GM18907 (cell line): ENCODE data around the gene DYDC1.
"Not testable (repeated sequence)": the region's sequence is repeated elsewhere in the genome, so short reads cannot be mapped to it uniquely, and the experiment has no call there.

Source experiments
- ATAC-seq: cut with Tn5 transposase; IDR thresholded peaks from one replicate; pipeline ENCODE4 v1.9.1; 2021; ENCODE audit warnings: mild to moderate bottlenecking, moderate library complexity; ENCODE audit not compliant: unreplicated experiment

DYDC1 gene

DNA sequence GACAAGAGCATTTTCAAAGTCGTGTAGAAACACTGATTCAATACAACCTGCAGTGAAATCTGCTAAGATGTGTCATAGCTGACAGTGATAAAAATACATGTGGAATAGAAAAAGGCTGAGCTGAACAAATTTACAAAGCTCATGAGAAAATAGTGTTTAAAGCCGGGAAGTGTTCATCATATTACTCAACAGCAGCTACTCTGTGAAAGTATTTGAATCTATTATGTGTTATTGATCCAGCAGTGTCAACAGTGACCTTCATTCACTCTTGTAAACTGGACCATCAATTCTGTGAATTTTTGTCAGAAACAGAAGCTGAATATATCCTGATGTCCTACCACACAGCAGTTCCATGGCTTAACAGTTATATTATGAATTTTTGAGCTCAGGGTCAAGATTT lies 11.6 kb downstream of the DYDC1 start:
- ATAC-seq, result no peak

DNA sequence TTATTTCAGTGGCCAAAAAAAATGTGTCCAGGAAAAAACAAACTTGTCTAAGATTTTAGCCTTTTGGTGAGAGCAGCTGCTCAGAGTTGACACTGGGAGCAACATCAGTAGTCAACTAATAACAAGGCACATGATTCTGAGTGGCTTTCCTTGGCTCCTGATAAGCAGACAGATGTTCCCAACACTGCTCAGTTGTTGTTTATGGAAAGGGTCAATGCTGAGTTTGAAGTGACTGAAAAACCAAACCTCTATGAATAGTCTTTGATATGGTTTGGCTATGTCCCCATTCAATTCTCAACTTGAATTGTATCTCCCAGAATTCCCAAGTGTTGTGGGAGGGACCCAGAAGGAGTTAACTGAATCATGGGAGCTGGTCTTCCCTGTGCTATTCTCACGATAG lies 12.3 kb downstream of the DYDC1 start:
- ATAC-seq, result no peak

DNA sequence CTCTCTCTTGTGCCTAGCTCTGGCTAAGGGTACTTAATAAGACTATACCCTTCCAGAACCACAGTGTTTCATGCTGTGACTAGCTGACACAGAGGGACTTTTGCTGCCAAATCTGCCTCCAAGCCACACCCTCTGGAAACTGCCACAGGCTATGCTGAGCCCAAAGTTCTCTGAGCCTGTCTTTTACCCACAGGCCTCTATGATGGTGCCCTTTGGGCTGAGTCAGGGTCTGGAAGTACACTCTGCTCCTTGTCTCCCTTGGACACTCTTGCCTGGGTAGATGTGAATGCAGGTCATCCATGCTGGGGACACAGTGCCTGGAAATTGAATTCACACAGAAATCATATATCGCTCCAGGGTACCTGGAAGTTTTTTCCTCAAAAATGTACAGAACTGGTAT lies 22.6 kb downstream of the DYDC1 start:
- no peak for ATAC-seq

DNA sequence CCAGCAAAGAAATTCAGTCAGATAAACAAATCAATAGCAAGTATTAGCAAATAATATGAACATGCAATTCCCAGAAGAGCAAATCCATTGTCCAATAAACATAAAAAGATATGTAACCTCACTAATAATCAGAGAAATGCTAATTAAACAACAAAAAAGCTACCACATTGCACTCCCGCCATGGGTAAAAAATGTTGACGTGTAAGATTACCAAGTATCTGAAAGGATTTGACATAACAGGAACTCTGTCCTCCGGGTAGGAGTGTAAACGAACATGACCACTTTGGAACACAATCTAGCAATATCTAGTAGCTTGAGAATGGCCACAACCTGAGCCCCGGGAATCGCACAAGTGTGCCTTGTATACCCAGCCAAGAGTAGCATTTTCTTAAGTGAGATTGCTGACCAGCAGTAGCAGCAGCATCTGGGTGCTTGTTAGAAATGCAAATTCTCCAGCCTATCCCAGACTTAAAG lies 31.6 kb downstream of the DYDC1 start:
- no peak for ATAC-seq

DNA sequence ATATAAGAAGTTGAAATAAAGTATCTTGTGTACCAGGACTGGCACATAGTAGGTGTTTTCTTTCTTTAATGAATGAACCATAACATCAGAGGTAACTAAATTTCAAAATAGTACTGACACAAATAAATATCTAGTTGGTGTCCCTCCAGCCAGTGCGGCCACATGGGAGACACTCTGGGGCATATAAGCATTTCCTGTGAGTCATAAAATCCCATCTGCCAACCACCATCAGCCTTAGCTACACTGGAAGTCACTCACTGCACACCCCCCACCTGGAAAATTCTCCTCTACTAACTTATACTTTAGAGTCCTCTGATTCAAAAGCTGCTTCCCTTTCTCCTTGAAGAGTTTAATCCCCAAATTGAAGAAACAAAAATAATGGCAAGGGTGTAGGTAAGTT lies 32.5 kb downstream of the DYDC1 start:
- no peak for ATAC-seq

DNA sequence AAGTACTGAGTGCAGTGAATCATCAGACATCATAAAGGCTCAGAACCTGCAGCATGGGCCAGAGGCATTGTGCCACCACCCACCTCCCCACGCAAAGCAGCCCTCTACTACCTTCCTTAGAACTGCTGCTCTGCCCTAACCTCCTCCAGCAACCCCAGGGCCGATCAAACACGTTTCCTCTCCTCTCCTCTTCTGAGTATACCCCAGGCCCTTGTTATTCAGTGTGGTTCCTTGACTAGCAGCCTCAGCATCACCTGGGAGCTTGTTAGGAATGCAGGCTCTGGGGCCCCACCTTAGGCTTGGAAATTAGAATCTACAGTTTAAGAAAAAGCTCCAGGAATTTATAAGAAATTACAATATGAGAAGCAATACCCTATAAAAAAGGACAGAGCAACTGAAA lies 33.2 kb downstream of the DYDC1 start:
- no peak for ATAC-seq

DNA sequence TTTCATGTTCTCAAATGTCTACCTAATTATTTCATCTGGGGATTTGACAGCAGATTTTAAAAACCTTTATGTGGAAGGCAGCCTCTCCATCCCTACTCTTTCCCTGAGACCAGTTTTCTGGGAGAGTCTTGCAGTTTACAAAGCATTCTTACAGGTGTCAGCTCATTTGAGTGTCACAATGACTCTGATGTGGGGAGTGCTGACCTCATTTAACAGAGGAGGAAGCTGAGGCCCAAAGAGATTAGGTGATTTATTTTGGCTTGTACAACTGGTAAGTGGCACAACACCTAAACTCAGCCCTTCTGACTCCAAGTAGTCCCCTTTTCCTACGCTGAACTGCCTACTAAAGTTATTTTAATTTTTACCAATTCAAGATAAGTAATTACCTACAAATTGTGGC lies 33.8 kb downstream of the DYDC1 start:
- ATAC-seq, result no peak

DNA sequence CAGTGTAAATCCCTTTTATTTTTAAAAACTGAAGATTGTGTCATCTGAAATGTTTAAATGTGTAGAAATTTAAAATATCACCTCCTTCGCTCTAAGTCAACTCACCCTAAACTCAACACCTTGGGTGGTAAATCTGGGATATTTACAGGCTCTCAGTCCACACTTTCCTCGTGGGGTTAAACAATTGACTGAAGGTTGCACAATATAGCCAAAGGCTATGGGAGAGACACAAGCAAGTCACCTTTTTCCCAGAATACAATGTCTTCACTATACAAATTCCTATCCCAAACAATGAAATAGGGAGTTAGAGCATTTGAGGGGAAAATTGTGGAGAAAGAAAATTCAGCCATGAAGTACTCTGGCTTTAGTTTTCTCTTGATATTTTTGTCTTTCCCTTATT lies 34.4 kb downstream of the DYDC1 start:
- no peak for ATAC-seq

DNA sequence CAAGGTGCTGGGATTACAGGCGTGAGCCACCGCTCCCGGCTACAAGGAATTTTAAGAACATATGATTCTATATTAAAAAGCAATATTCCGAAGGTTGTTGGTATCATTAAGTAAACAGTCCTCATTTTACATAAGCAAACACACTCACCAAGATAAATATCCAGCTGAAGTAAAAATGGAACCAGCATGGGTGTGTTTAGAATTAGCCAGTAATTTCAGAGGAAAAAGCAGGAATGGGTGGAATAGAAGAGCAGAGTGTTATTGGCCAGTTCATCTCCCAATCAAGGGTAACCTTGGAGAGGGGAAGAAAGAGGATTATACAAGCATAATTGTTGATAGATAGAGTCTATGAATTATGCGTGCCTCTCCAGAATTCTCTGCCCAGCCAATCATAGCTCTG lies 35.4 kb downstream of the DYDC1 start:
- no peak for ATAC-seq

DNA sequence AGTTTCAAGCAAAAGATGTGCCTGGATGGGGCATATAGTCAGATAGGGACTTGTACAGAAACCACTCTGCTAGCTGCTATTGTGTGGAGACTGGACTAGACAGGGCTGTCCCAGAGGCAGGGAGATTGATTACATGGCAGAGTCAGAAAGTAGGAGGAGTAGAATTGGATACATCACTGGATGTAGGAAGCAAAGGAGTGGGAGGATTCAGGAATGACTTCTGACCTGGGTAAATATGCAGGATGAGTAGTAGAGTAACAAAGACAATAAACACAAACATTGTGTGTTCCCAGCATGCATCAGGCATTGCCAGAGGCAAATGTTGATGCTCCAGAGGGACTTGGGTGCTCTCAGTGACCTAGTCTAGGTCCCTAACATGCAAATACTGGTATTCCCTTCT lies 36.2 kb downstream of the DYDC1 start:
- ATAC-seq, result no peak

DNA sequence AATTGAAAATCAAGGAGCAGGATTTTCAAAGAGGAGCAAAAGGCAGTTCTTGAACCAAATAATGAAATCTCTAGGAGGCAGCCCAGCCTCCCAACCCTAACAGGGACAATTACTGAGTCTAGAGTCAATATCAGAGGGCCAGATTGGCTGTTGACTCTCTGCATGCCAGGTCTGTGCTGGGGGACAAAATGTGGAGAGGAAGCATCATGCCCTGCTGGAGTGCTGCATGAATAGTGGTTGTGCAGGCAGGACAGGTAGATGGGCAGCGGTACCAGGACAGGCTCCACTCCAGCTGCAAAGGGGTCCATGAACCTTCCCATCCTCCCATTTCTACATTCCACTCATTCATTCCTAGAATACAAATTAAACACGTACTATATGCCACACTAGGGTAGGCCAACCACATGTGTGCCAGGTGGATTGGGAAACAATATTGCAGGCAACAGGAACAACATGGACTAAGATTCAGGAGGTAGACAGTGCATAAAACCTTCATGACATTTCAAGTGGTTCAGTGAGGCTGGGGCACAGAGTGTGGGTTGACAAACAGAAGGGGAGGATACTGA lies 36.7 kb downstream of the DYDC1 start:
- ATAC-seq, result no peak

DNA sequence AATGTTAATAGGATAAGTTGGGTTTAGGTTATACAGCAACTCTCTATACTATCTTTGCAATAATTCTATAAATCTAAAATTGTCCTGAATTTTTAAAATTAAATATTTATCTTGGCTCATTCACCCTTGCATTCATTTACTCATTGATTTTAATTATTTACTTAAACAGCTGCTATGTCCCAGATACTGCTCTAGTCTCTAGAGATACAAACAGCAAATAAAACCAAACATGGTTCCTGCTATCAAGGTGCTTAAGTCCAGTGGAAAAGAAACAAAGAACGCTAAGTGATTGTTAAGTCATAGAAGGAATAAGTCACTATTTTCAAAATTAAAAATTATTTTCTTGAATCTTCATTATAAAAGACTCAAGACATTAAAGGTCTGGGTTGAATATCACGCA lies 37.2 kb downstream of the DYDC1 start:
- no peak for ATAC-seq

DNA sequence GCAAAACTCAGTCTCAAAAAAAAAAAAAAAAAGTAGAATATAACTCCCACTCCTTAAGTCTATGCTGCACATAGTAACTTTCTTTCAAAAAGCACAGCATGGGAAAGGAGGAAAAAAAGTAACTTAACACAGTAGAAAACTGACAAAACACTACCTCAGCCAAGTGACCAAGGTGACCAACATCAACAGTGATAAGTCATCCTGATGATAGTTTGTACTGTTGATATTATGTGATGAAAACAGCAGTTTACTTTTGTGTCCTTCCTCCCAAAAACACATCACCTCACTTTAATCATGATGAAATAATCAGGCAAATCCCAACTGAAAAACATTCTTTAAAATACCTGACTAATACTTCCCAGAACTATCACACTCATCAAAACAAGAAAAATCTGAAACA lies 37.8 kb downstream of the DYDC1 start:
- ATAC-seq, result no peak

DNA sequence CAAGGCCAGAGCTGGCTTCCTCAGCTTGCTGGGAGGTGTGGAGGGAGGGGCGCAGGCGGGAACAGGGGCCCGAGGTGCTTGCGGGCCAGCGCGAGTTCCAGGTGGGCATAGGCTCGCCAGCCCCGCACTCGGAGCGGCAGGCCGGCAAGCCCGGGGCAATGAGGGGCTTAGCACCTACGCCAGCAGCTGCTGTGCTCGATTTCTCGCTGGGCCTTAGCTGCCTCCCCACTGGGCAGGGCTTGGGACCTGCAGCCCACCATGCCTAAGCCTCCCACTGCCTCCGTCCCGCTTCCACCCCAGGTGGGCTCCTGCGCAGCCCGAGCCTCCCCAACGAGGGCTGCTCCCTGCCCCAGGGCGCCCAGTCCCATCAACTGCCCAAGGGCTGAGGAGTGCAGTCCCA lies 41.2 kb downstream of the DYDC1 start:
- ATAC-seq, result no peak

DNA sequence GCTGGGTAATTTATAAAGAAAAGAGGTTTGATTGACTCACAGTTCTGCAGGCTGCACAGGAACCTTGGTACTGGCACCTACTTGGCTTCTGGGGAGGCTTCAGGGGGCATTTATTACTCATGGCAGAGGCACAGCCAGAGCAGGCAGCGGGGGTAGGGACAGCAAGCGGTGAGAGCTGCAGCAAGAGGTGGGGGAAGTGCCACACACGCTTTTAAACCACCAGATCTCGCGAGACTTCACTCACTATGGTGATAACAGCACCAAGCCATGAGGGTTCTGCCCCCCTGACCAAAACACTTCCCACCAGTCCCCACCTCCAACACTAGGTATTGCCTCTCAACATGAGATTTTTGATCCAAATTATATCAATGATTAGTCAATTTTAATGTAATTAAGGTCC lies 43.0 kb downstream of the DYDC1 start:
- ATAC-seq, result no peak

DNA sequence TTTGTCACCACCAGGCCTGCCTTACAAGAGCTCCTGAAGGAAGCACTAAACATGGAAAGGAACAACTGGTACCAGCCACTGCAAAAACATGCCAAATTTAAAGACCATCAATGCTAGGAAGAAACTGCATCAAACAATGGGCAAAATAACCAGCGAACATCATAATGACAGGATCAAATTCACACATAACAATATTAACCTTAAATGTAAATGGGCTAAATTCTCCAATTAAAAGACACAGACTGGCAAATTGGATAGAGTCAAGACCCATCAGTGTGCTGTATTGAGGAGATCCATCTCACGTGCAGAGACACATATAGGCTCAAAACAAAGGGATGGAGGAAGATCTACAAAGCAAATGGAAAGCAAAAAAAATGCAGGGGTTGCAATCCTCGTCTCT lies 50.6 kb downstream of the DYDC1 start:
- not testable (repeated sequence) for ATAC-seq

DNA sequence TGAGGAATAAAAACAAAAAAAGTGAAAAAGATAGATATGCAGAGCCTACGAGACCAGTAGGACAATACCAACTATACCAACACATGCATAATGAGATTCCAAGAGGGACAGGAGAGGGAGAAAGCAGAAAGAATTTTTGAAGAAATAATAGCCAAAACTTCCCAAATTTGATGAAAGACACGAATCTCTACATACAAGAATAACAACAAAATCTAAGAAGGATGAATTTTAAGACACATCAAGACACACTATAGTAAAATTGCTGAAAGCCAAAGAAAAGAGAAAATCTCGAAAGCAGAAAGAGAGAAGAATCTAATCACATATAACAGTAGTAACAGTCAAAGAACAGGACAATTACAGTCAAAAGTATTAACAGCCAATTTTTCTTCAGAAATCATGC lies 59.6 kb downstream of the DYDC1 start:
- ATAC-seq, result no peak

DNA sequence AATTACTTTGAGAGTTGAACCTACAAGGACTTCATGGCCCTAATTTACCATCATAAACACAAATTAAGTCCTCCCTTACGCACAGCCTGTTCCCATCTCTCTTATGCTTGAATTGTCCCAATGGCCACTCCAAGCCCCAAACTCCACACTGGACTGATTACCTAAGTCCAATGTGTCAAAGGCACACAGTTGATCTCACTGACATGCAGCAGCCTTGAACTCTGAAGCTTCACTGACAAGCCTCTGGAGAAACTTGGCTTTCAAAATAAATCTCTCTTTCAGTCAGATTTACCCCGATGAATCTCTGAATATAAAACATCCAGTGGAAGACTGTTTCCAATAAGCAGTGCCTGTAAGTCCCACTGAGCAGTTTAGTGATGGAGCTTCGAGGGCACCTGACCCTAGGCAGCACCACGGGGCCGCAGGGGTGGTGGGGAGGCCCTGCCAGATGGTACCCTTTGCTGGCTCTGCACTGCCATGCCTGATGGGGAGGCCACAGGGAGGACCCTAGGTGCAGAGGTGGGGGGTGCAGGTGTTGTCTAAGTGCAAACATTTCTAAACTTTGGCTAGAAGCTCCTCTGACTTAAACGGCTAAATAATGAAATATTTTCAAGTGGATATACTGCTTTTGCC lies 63.8 kb downstream of the DYDC1 start:
- ATAC-seq, result no peak

DNA sequence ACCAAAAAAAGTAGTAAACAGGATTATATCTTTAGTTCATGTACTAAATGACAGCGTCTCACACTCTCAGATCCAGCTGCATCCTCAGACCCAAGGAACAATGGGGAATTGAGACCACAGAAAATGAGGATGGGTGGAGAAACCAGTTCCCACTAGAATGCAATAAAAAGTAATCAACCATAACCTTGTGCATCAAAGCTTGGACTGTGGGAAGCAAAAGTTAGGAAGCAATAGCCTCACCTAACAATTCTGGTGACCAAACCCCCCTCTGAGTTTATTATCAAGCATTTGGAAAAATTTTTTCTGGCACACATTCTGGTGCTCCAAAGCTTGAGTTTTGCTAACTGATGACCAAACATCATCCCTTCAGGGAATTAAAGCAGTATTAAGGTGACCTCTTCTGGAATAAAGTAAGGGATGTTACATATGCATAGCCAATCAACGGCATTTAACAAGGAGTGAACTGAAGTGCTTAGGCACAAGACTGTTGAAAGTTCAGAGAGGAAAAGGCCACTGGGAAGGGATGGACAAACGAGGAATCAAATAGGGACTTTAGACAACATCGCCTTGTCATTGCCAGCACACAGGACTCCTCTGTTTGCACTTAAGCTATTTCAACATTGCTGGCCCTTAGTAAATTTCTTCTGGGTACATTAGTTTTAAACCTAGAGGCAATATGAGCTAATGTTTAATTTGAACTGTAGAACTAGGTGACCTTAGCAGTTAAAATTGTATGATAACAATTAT lies 65.9 kb downstream of the DYDC1 start:
- ATAC-seq, result no peak

DNA sequence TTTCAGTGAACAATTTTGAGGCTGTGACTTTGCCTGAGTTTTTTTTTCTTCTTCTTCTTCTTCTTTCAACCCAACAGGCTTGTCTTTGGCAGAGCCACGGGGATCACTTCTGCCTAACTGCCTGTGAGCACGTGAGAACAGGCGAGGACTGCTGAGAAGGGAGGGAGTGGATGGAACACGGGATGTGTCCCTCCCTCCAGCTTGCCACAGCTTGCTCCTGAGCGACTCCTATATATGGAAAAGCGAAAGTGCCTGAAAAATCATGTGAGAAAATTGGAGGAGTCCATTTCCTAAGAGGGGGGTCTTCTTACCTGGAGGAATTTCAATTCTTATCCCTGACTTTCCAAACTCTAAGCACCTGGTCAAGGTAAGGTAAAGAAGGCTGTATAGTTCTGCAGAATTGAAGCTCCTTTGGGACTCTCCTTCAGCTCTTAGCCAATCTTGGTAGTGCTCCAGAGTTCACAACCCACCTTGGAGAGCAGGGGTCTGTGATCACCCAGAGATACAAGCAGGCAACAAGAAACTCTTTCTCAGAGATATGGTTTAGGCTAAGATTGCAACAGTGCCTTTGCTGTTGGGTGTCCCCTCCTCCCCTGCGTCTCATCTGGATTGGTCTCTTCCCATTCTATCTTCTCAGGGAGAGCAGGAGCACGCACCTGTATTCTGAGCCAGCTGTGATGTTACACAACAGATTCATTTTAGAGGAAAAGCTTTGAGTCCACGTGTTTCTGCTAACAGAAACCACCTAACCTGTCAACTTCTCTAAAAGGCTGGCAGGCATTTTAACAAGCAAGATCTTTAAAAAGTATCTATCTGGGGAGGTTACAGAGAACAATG lies 66.9 kb downstream of the DYDC1 start, which contains the start of gene MAT1A:
Gene MAT1A (minus strand): TSS at position 208 of the 837 bp plus-strand sequence. CDS start 235 bp downstream, outside the sequence.
- no peak for ATAC-seq

DNA sequence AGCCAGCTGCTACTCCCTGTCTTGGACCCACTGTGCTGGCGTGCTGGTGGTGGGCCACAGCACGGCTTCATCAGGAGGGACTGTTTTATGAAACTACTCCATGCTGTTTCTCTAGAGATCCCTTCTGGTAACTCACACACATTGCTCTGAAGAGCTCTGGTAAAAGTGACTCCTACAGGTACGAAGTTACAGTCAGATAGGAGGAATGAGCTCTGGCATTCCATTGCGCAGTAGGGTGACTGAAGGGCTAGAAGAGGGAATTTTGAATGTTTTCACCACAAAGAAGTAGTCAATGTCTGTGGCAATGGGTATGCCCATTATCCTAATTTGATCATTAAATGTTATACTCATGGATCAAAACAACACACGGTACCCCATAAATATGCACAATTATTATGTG lies 67.7 kb downstream of the DYDC1 start:
- no peak for ATAC-seq
